Measurements from ENCODE around the gene TBL1X. TPM values are rescaled to one million over a fixed set of nuclear protein-coding genes. Genes with fewer than 3 reads are reported as not detected.
"Not testable (repeated sequence)": the region's sequence is repeated elsewhere in the genome, so short reads cannot be mapped to it uniquely, and the experiment has no call there.

TBL1X gene
- total RNA-seq, 4 donors from 2014 or later, result 14.8 to 31.7 (median 16.8) TPM

- no peak for TF ChIP-seq CTCF (IDR thresholded peaks at IDR 0.05)
- no peak for TF ChIP-seq POLR2A (IDR thresholded peaks at IDR 0.05)
- H3K4me3 ChIP-seq (ENCODE audit: low read depth, poor library complexity, severe bottlenecking), result no peak overlapping the region
- 65 to 72% methylated on average over 5 of the region's 5 CpGs for WGBS, 2 donors
- intact Hi-C loops (cut with DNase I; ENCODE audit: low total_unique reads), result no loop called here
- peak in 1 of 2 donors; percentile 65 for DNase-seq (ENCODE audit: low spot score in 2 of 2)
These were observed 34.4 kb upstream of the TBL1X start for GRCh38 chrX:9430346-9430921.

GRCh38 chrX:9431281-9431680 lies 33.6 kb upstream of the TBL1X start:
- whole genome bisulfite sequencing, 2 donors, result 58 to 76% methylated on average over 4 of the region's 4 CpGs
- intact Hi-C loops (cut with DNase I; ENCODE audit: low total_unique reads), result no loop called here
- no peak overlapping the region for H3K4me3 ChIP-seq (ENCODE audit: low read depth, poor library complexity, severe bottlenecking)
- no peak for TF ChIP-seq POLR2A (IDR thresholded peaks at IDR 0.05)
- DNase-seq (ENCODE audit: low spot score in 2 of 2), result no peak

- TF ChIP-seq CTCF (IDR thresholded peaks at IDR 0.05), result no peak
- TF ChIP-seq POLR2A (IDR thresholded peaks at IDR 0.05), result no peak
- intact Hi-C loops (cut with DNase I; ENCODE audit: low total_unique reads), result no loop called here
- WGBS, 2 donors, result 84 to 86% methylated on average over 3 of the region's 3 CpGs
- DNase-seq (ENCODE audit: low spot score in 2 of 2), result peak in 1 of 2 donors; percentile 10
- H3K4me3 ChIP-seq (ENCODE audit: low read depth, poor library complexity, severe bottlenecking), result no peak overlapping the region
These were observed 31.3 kb upstream of the TBL1X start for GRCh38 chrX:9433596-9433995.

- intact Hi-C loops (cut with DNase I; ENCODE audit: low total_unique reads), result no loop called here
- WGBS, 2 donors, result 79 to 88% methylated on average over 3 of the region's 3 CpGs
- no peak for TF ChIP-seq CTCF (IDR thresholded peaks at IDR 0.05)
- TF ChIP-seq POLR2A (IDR thresholded peaks at IDR 0.05), result no peak
These were observed 30.8 kb upstream of the TBL1X start for GRCh38 chrX:9434051-9434550.

GRCh38 chrX:9435086-9435485 lies 29.8 kb upstream of the TBL1X start:
- intact Hi-C loops (cut with DNase I; ENCODE audit: low total_unique reads); H3K4me3 ChIP-seq (ENCODE audit: low read depth, poor library complexity, severe bottlenecking); DNase-seq (ENCODE audit: low spot score in 2 of 2): not testable (repeated sequence)
- WGBS, 2 donors, result 85 to 92% methylated on average over 1 to 2 of the region's 2 CpGs

More at GRCh38 chrX:9434051-9434550, 30.8 kb upstream of the TBL1X start:
- DNase-seq (ENCODE audit: low spot score in 2 of 2), result peak in 1 of 2 donors; percentile 14
- H3K4me3 ChIP-seq (ENCODE audit: low read depth, poor library complexity, severe bottlenecking), result no peak overlapping the region

- intact Hi-C loops (cut with DNase I; ENCODE audit: low total_unique reads), result no loop called here
- TF ChIP-seq CTCF (IDR thresholded peaks at IDR 0.05), result no peak
- no peak for TF ChIP-seq POLR2A (IDR thresholded peaks at IDR 0.05)
- no peak for DNase-seq (ENCODE audit: low spot score in 2 of 2)
- no peak overlapping the region for H3K4me3 ChIP-seq (ENCODE audit: low read depth, poor library complexity, severe bottlenecking)
- 63 to 71% methylated on average over 1 of the region's 1 CpG for WGBS, 2 donors
These were observed 28.0 kb upstream of the TBL1X start for GRCh38 chrX:9436812-9437211.

- DNase-seq (ENCODE audit: low spot score in 2 of 2), result no peak
- no peak for TF ChIP-seq CTCF (IDR thresholded peaks at IDR 0.05)
- no peak for TF ChIP-seq POLR2A (IDR thresholded peaks at IDR 0.05)
- intact Hi-C loops (cut with DNase I; ENCODE audit: low total_unique reads), result no loop called here
- WGBS, 2 donors, result 68 to 76% methylated on average over 3 of the region's 3 CpGs
- H3K4me3 ChIP-seq (ENCODE audit: low read depth, poor library complexity, severe bottlenecking), result no peak overlapping the region
These were observed 25.8 kb upstream of the TBL1X start for GRCh38 chrX:9438933-9439494.
